Activated CD4-positive, CD25-positive, alpha-beta regulatory T cell treated with anti-CD3 and anti-CD28 coated beads, Interleukin-2, amount 50 U/mL, for 72 hours (primary cell): ENCODE measurements around the gene FLRT2.

ENCODE experiments used
- DNase-seq: peaks from one replicate; pipeline ENCODE4 v3.0.0; 2021

The FLRT2 gene

GRCh38 chr14:85565862-85566296 lies 35.9 kb downstream of the FLRT2 start:
- no peak for DNase-seq

- no peak for DNase-seq
Observed at GRCh38 chr14:85566603-85567002, 36.7 kb downstream of the FLRT2 start.

GRCh38 chr14:85572011-85572410 lies 42.1 kb downstream of the FLRT2 start:
- DNase-seq = no peak

DNA sequence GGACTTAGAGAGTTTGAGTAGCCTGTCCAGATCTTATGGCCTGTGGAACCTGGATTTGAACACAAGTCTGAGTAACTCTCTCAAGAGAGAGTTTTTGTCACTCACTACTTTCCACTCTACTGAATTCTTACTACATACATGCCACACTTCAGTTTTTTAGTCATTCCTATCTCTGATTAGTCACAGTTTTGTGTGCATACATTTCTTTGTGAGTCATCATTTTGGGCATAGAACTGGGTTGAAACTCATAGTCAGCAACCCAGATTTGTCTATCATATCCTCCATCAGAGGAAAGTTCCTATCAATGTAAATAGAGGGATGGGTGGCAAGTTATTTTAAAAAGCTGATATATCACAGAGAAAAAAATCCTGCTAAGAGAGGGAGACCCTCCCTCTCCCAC lies 42.9 kb downstream of the FLRT2 start:
- DNase-seq = no peak

DNA sequence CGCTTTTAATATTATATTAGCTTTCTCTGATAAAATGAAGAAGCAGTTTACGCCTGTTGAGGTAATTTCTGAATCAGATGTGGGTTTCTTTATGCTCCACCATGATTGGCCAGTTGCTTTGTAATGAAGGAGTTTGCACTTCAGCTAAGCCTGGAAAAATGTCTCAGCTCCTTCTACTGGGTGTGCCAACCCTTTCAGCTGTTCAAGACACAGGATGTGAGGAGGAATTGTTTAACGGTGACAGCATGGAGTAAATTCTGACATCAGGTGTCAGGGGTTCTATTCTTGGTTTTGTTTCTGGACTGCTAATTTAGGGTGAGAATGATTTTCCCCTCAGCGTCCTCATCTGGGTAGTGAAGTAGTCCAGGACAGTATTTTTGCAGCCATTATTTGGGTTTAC lies 43.5 kb downstream of the FLRT2 start:
- DNase-seq = no peak

DNA sequence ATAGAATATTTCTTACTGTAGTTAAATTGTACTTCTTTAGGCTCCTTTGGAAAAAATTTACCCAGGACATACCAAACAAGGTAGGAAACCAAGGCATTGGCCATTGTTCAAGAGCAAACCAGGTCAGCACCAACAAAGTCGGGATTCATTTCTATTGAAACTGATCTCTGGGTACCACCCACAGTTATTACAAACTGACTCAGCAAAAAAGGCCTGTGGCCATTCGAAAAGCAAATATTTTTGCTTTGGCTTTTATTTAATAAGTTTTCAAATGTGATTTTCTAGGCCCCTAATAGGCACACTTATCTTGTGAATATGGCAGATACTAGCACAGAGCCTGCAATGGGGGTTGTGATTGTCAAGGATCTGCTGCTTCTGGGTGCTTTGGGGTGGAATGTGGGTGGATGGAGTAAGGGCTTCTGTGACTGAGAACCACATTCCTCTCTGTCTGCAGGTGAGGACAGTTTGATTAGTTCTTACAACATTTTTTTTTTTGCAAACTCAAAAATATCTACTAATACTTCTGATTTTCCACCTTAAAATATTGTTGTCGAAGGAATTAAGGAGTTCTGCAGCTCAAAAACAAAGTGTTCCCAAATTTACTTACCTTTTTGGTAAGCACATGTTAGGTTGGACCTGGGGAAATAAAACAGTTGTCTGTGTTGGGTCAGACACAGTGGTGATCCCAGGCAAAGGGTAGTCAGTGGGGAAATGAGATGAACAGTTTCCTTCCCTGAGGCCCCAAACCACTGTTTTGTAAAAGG lies 45.1 kb downstream of the FLRT2 start:
- DNase-seq = no peak

DNA sequence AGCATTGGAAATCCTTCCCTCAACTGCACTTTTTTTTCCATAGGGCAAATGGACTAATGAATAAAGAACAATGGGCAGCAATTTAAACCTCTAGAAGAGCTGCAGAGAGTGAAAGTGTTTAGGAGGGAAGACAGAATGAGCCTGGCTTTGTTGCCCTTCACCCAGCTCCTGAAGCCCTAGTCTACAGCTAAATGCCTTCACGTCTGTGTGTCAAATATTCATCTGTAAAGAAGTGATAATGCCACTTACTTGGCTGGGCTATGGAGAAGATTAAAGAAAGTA lies 45.6 kb downstream of the FLRT2 start:
- no peak for DNase-seq

DNA sequence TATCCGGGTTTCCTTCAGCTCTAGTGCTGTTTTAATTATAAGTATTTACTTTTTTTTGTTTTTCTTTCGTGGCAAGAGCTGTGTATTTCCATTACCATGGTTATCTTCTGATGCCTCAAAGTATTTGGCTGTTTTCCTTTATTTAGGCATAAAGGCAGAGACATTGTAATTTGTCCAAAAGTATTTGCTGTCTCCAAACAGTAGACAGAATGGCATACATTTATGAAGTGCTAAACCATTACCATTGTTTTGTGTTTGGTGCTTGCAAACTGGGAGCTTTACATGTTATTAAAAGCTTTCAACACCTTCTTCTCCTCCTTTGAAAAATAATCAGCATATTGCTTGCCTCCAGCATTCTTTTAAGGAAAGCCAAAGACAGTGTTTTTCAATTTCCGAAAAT lies 46.3 kb downstream of the FLRT2 start:
- DNase-seq = no peak

- no peak for DNase-seq
Observed at GRCh38 chr14:85576848-85577542, 47.1 kb downstream of the FLRT2 start.

DNA sequence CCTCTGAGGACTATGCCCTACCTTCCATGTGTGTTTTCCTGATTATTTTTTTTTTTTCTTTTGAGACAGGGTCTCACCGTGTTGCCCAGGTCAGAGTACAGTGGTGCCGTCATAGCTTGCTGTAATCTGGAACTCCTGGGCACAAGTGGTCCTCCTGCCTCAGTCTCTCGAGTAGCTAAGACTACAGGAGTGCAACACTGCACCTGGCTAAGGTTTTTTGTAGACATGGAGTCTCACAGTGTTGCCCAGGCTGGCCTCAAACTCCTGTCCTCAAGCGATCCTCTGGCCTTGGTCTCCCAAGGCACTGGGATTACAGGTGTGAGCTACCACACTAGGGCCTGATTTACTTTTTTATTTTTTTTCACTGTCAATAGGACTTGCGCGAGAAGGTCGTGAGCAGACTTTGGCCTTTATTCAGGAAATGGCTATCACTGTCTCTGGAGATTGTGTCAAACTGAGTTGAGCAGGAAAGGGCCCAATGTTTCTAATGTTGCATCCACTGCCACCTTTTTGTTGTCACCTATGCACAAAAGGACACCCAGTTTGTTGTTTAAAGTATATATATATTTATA lies 47.7 kb downstream of the FLRT2 start:
- DNase-seq = no peak

GRCh38 chr14:85578357-85578756 lies 48.4 kb downstream of the FLRT2 start:
- no peak for DNase-seq

DNA sequence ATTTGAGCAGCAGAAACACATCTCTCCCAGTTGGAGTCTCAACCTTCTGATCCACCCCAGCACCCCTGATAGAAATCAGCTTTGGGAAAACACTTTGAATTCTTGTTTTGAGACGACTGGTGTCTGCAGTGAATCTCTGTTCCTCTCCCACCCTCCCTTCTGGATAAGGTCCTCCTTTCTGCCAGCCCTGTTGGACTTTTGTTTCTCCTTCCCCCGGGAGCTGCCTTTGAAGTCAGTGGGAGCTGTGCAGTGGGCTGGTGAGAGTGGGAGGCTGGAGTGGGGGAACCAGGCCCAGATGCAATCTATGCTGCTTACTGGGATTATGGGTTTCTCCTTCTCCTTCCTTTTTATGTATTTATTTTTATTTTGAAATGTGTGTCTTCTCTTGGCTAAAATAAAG lies 49.0 kb downstream of the FLRT2 start:
- no peak for DNase-seq

GRCh38 chr14:85579942-85580341 lies 50.0 kb downstream of the FLRT2 start:
- DNase-seq = no peak

GRCh38 chr14:85580536-85581140 lies 50.7 kb downstream of the FLRT2 start:
- DNase-seq = no peak

DNA sequence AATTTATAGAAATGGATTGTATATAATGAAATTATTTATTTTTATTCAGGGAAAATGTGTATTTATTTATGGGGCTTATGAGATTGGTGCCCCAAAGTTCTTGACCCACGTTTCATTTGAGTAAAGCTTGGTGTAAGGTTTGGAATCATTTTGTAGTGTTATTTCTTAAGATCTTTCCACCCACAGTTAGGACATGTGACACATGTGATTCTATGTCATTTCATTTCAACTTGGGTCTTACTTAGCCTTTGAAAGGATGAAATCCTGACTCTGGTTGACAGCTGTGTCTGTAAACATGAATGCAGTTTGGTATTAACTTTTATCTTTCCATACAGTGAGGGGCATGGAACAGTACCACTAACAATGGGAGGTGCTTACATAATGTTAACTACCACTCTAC lies 51.7 kb downstream of the FLRT2 start:
- no peak for DNase-seq

DNA sequence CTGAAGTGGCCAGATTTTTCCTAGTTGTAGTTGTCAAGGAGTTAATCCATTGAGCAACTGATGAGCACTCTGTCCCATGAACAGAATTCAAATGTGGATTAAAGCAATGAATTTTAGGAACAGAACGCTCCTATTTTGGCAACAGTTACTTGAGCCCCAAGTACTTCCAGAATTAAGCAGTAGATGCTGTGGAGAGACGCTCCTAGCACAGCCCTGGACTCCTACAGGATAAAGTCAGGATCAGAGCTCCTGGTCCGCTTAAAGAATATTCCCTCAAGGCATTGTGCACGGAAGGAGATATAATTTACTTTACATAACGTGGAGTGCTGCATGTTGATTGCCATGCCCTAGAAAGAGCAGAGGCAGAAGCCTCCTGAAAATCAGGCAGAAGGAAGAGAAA lies 53.4 kb downstream of the FLRT2 start:
- DNase-seq = no peak

- no peak for DNase-seq
Observed at GRCh38 chr14:85584481-85584880, 54.5 kb downstream of the FLRT2 start.

DNA sequence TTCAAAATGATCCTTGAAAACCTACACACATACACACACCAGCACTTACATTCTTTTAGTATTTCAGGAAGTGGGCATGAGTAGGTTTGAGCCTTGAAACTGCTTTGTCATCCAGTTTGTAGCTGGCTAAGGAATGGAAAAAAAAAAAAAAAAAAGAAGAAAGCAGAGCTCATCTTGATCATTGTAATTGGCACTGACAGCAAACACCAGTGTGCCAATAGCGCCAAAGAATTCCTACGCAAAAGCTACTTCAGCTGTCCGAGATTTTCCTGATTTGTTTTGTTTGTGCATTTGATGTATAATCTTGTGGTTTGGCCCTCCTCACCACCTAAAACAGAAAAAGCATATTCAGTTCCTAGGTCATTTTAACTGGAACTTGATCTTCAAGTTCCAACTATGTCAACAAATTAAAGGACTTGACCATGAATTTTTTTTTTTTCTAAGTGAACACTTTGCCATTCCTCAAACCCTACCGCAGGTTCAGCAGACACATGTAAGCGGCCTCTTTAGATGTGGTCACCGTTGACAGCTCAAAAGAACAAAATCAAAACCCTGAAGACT lies 57.3 kb downstream of the FLRT2 start:
- DNase-seq = no peak

GRCh38 chr14:85590784-85591183 lies 60.8 kb downstream of the FLRT2 start:
- DNase-seq = no peak

GRCh38 chr14:85594217-85594616 lies 64.3 kb downstream of the FLRT2 start:
- no peak for DNase-seq

DNA sequence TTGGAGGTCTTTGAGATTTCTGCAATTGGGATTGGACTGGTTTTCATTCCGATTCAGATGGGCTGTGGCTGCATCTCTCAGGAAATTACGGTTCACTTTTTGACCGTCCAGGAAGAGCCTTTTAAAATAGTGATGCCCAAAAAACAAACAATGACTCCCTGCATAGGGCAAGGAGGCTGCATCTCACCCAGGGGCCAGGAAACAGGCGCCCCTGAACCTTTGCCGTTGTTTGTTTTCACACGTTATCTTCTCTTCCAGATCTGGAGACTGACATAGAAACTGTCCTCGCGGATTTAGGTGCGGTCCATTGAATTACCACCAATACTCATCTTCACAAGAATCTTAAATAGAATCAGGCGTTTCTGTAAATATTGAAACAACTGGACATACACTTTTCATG lies 66.0 kb downstream of the FLRT2 start:
- no peak for DNase-seq

GRCh38 chr14:85596562-85596961 lies 66.6 kb downstream of the FLRT2 start:
- DNase-seq = no peak

DNA sequence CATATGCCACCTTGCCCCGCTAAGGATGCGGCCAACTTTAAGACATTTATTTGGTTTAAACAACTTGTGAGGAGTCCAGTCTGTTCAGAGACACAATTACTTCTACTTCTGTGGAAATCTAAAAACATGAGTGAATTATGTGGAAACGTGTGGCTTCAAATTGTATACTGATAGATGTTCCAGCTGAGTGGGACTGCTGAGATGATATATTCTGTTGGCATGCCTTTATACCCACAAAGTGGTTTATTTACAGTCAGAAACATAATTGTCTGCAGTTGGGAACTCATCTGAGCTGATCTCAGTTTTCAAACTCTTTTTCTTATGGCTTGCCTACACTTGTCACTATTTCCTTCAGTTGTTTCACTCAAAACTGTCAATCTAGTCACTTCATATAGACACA lies 67.8 kb downstream of the FLRT2 start:
- no peak for DNase-seq

DNA sequence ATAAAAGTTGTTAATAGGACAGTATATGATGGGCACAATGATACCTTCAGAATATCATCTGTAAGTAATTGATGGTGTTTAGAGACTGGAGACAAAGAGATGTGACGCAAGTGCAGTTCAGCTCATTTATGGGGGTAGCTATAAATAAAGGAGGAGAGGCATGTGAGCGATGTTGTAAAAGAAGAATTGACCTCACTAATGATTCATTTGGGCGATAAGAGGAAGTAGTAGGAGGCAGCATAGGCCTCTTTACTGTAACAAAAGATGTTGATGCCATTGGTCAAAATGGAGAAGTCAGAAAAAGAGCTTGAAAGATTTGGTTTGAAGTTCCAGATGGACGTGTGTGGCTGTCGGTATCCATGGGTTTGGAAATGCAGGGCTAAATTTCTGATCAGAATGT lies 70.0 kb downstream of the FLRT2 start:
- DNase-seq = no peak
